ENCODE measurements around the gene SRSF9. TPM values are rescaled to one million over a fixed set of nuclear protein-coding genes. Genes with fewer than 3 reads are reported as not detected.
"Not testable (repeated sequence)": the region's sequence is repeated elsewhere in the genome, so short reads cannot be mapped to it uniquely, and the experiment has no call there.

The SRSF9 gene
- total RNA-seq (ENCODE audit: low replicate concordance) = 226 and 248 TPM in 2 replicates
- long read RNA-seq, transcript SRSF9-201 (4 exons, 1,201 nt) = major isoform, 7 of 17 reads
- long read RNA-seq, partial matches to known transcripts = 2 of 17 reads
- long read RNA-seq, other reads (novel, unspliced or antisense) = 3 of 17 reads

DNA sequence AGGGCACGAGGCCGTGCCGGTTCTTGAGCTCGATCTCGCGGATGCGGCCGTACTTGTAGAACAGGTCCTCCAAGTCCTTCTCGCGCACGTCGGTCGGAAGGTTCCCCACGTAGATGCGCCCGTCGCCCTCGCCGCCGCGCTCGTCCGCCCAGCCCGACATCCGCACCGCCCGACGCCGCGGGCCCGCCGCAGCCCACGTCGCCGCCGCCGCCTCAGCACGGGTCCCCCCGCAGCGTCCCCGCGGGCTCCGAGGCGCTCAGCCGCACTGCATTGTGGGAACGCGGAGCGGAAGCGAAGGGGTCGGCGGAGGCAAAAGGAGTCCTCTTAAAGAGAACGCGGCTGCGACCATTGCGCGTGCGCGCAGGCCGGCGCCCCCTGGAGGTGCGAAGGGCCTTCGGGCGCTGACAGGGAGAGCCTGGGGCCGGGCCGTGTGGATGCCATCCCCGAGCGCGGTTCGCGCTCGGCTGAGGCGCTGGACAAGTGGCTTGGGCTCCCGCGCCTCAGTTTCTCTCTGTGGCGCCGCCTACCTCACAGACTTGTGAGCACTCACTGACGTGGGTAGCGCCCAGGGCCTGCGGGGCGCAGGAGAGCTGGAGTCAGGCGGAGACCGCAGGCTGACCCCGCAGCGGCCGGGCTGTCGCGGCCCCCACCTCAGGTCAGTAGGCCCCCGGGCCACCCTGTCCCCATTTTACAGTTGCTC, at the start of gene SRSF9:
SRSF9 (minus strand) TSS at position 299 of the 700 bp plus-strand sequence; CDS start at position 160, 139 bp downstream.
- Mint-ChIP-seq H3K9me3 (no peaks in the 10 kb centered on the region), H3K27me3 (no peaks in the 10 kb centered on the region), H3K36me3 (peaks cover 13% of the 10 kb centered on the region), H3K27ac (peak within 1 kb of the TSS; percentile 87), H3K4me1 (ENCODE audit: unreplicated experiment) (peaks cover 34% of the 10 kb centered on the region), H3K4me3 (peak within 1 kb of the TSS; percentile 97)
- DNase-seq (ENCODE audit: extremely low spot score, unreplicated experiment) = peak; percentile 98
- TF ChIP-seq CTCF (conservative IDR thresholded peaks at IDR 0.05) = peak; percentile 92

- not testable (repeated sequence) for H3K4me1 Mint-ChIP-seq (ENCODE audit: unreplicated experiment); DNase-seq (ENCODE audit: extremely low spot score, unreplicated experiment); H3K4me3 Mint-ChIP-seq; H3K9me3 Mint-ChIP-seq; H3K27me3 Mint-ChIP-seq; H3K27ac Mint-ChIP-seq; H3K36me3 Mint-ChIP-seq
These were observed 49.8 kb upstream of the SRSF9 start for GRCh38 chr12:120519324-120519723.

DNA sequence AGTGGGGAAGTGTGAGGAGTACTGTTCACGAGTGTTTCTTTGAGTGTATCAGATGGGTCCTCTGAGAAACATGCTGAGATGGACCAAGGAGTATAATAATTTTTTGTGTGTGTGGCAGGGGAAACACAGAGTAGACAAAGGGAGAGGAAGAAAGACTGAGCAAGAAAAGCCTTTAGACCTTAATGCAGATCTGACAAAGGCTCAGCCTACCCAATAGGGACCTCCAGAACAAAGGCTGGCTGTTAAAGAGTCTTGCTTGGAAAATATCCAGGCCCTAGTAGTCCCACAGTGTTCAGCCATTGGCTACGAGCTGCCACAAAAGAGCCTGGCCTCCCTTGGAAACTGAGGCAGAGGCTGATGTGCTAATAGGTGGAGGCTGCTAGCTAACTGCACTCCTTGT, 45.9 kb upstream of the SRSF9 start:
- DNase-seq (ENCODE audit: extremely low spot score, unreplicated experiment) = no peak
- Mint-ChIP-seq H3K27ac (no peak overlapping the region), H3K4me1 (ENCODE audit: unreplicated experiment) (no peaks in the 10 kb centered on the region), H3K4me3 (no peak overlapping the region), H3K27me3 (no peaks in the 10 kb centered on the region), H3K9me3 (no peaks in the 10 kb centered on the region), H3K36me3 (peaks cover 13% of the 10 kb centered on the region)
- TF ChIP-seq CTCF (conservative IDR thresholded peaks at IDR 0.05) = no peak

- Mint-ChIP-seq H3K4me3 (no peak overlapping the region), H3K27me3 (no peaks in the 10 kb centered on the region), H3K9me3 (no peaks in the 10 kb centered on the region), H3K36me3 (peaks cover 17% of the 10 kb centered on the region), H3K27ac (peak overlapping the region; percentile 40), H3K4me1 (ENCODE audit: unreplicated experiment) (no peaks in the 10 kb centered on the region)
- no peak for DNase-seq (ENCODE audit: extremely low spot score, unreplicated experiment)
- TF ChIP-seq CTCF (conservative IDR thresholded peaks at IDR 0.05) = no peak
These were observed 44.5 kb upstream of the SRSF9 start for GRCh38 chr12:120514002-120514401.

GRCh38 chr12:120508537-120508936, 39.0 kb upstream of the SRSF9 start:
- no peak overlapping the region for H3K27ac Mint-ChIP-seq
- no peak for TF ChIP-seq CTCF (conservative IDR thresholded peaks at IDR 0.05)
- no peak overlapping the region for H3K4me3 Mint-ChIP-seq
- H3K9me3 Mint-ChIP-seq = no peaks in the 10 kb centered on the region
- H3K27me3 Mint-ChIP-seq = no peaks in the 10 kb centered on the region
- DNase-seq (ENCODE audit: extremely low spot score, unreplicated experiment) = no peak
- H3K36me3 Mint-ChIP-seq = peaks cover 14% of the 10 kb centered on the region
- H3K4me1 Mint-ChIP-seq (ENCODE audit: unreplicated experiment) = no peaks in the 10 kb centered on the region

GRCh38 chr12:120504587-120504986, 35.0 kb upstream of the SRSF9 start:
- H3K4me1 Mint-ChIP-seq (ENCODE audit: unreplicated experiment) = no peaks in the 10 kb centered on the region
- no peak for TF ChIP-seq CTCF (conservative IDR thresholded peaks at IDR 0.05)
- H3K9me3 Mint-ChIP-seq = no peaks in the 10 kb centered on the region
- H3K4me3 Mint-ChIP-seq = no peak overlapping the region
- peaks cover 15% of the 10 kb centered on the region for H3K36me3 Mint-ChIP-seq
- H3K27me3 Mint-ChIP-seq = no peaks in the 10 kb centered on the region
- H3K27ac Mint-ChIP-seq = no peak overlapping the region
- no peak for DNase-seq (ENCODE audit: extremely low spot score, unreplicated experiment)

Data from type B pancreatic cell (in vitro differentiated cells).